Stimulated activated CD4-positive, alpha-beta T cell treated with anti-CD3 and anti-CD28 coated beads, Interleukin-2, amount 100 ng/mL, for 24 hours (primary cell): Measurements from ENCODE around the gene CLCN6.
A peak's percentile ranks its signal among the peaks of the same experiment; 100 is the strongest.

Source experiments
- DNase-seq, 2 donors: peaks; one replicate each; pipeline ENCODE4 v3.0.0-alpha.2; 2020

CLCN6 gene

DNA sequence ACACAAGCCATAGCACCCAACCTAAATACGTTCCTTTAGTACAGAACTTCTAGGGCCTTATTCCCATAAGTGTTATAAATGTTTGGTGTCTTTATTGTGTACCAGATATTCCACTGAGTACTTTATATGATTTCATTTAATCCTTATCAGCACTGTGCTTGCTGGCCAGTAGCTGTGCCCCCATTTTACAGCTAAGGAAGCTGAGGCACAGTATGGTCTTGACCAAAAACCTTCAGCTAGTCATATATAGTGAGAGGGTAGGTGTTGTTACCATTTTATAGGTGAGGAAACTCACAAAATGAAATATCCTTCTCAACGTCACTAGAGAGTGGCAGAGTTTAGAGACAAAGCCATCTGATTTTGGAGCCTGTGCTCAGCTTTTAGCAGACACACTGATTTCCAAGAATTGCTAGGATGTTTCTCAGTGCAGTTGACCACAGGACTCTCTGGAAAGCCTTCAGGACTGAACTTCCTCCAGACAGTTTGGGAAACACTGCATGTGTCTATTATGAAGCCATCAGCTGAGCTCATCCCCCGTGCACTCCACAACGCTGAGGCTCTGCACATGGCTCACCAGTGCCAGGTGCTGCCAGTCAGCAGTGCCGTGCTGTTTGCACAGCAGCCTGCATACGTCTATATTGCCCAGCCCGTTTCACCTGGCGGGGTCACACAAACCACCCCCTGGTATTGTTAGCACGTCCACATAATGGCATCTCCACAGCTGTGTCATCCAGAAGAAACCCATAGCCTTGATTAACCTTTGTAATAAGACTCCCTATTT is 26.1 kb downstream of the CLCN6 start:
- no peak for DNase-seq

DNA sequence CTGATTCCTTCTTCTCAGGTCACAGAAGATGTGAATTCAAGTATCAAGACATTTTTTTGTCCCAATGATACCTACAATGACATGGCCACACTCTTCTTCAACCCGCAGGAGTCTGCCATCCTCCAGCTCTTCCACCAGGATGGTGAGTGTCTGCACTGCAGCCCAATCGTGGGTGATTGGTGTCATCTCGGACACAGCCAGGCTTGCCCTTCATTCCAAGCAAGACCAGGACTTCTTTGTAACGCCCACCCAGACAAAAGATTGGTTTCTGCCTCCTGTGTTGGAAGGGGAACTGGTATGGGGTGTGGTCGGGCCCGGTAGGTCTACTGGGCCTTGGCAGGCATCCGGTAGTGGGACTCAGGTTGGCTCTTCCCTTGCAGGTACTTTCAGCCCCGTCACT is 27.5 kb downstream of the CLCN6 start:
- DNase-seq: no peak

DNA sequence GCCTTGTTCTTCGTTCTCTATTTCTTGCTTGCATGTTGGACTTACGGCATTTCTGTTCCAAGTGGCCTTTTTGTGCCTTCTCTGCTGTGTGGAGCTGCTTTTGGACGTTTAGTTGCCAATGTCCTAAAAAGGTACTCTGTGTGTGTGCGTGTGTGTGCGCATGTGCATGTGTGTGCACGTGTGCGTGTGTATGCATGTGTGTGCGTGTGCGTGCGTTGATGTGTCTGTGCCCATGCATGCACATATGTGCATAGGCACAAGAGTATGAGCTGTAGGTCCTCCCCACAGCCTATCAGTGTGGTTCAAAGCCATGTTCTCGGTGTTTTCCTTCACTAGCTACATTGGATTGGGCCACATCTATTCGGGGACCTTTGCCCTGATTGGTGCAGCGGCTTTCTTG is 27.9 kb downstream of the CLCN6 start:
- no peak for DNase-seq

GRCh38 chr1:11835441-11836225 is 29.6 kb downstream of the CLCN6 start:
- no peak for DNase-seq

GRCh38 chr1:11836955-11837766 is 31.2 kb downstream of the CLCN6 start:
- no peak for DNase-seq

- no peak for DNase-seq
These were observed 31.9 kb downstream of the CLCN6 start for GRCh38 chr1:11837767-11838348.

DNA sequence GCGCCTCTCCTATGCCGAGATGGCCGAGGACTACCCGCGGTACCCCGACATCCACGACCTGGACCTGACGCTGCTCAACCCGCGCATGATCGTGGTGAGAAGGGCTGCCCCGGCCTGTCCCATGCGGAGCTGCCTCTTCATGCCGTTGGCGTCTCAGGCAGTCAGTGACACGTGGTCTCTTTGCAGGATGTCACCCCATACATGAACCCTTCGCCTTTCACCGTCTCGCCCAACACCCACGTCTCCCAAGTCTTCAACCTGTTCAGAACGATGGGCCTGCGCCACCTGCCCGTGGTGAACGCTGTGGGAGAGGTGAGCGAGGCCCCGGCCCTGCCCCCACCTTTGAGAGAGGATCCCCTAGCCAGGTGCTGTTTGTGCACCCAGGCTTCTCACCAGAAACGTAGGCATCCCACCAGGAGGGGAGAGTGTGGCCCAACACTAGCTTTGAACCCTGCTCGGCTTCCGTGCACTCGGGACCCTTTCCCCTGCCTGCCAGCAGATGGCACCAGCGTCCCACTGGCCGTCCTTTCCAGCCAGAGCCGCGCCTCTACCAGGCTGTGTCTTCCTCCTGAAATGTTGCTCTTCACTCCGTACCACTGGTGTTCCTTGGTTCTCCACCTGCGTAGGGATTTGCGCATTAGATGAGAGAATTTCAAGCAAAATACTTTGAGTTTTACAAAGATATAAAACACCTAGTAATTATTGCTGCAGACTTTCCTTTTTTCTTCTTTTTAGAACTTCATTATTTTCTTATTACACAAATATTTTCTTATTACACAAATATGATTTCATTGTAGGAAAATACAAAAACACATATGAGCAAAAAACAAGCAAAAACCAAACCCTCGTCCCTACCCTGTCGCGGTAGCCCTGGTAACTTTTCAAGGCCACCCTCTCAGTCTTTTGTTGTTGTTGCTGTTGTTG is 32.6 kb downstream of the CLCN6 start:
- peak; percentile 76 to 78 for DNase-seq

- no peak for DNase-seq
These were observed 34.0 kb downstream of the CLCN6 start for GRCh38 chr1:11839727-11840705.

DNA sequence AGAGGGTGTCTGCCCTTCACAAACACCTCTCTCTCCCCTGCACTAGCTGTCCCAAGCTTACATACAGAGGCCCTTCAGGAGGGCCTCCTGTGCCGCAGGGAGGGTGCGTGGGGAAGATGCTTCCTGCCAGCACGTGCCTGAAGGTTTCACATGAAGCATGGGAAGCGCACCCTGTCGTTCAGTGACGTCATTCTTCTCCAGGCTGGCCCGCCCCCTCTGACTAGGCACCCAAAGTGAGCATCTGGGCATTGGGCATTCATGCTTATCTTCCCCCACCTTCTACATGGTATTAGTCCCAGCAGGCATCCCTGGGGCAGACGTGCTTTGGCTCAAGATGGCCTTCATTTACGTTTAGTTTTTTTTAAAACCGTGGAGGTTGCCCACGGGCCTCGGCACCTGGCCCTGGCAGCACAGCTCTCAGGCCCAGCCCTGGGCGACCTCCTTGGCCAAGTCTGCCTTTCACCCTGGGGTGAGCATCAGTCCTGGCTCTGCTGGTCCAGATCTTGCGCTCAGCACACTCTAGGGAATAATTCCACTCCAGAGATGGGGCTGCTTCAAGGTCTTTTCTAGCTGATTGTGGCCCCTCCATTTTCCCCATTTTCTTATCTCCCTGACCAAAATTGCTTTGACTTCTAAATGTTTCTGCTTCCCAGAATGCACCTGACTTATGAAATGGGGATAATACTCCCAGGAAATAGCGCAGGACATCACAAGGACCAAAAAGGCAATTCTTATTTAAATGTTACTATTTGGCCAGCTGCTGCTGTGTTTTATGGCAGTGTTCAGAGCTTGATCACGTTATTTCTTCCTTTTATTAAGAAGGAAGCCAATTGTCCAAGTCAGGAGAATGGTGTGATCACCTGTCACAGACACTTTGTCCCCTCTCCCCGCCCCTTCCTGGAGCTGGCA is 35.5 kb downstream of the CLCN6 start:
- DNase-seq: no peak

DNA sequence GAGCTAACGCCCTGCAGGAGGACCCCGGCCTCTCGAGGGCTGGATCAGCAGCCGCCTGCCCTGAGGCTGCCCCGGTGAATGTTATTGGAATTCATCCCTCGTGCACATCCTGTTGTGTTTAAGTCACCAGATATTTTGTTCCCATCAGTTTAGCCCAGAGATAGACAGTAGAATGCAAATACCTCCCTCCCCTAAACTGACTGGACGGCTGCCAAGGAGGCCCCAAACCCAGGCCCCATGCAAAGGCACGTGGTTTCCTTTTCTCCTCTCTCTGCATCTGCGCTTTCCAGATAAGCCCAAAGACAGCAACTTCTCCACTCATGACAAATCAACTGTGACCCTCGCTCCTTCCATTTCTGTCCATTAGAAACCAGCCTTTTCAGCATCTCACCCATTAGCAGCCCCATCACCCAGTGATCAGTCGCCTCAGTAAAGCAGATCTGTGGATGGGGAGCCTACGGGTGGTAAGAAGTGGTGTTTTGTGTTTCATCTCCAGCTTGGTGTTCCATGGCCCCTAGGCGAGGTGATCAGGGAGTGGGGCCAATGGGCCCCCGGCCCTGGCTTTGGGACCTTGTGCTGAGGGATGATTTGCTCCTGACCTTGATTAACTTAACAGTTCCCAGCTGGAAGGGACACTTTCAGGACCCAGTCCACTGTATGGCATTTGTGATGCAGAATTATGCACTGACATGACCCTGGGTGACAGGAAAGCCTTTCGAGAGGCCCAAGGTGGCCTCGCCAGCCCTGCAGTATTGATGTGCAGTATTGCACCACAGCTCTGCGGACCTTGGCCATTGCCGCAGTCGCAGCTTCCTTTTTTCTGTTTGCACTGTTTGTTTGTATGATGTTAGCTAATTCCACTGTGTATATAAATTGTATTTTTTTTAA is 36.4 kb downstream of the CLCN6 start:
- DNase-seq: no peak

- DNase-seq: no peak
These were observed 39.8 kb downstream of the CLCN6 start for GRCh38 chr1:11845641-11846335.

DNA sequence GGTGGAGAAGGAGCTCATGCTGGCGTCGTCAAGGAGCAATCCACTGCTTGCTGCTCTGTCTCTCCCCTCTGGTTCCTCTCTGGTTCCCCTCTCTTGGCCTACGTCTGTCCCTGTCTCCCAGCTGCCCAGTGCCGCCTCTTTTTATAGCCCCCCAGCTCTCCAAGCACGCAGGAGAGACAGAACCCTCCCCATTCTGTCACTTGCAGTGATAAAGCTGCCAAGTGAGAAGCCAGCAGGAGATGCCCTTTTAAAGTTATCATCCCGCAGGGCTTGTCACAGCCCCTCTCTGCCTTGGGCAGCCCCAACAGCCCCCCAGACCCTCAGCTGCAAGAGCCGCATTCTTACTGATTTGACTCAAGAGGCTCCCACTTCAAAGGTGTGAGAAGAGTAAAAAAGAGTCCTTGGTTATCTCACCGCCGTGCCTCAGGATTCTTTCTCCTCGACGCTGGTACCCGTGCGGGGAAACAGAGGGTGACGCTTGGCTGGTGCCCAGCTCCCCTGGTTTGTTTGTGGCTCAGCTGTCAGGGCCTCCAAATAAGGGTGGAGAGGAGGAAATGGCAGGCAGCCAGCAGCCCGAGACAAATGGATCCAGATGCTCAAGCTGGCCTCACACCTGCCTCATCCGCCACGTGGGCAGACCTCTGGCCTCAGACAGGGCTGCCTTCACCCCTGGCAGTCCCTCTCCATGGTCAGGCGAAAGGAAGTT is 41.8 kb downstream of the CLCN6 start, which contains the start of gene NPPA:
Gene NPPA, minus strand, starts transcription at position 117 of the 706 bp plus-strand sequence. Its CDS starts 99 bp downstream, at position 18.
- no peak for DNase-seq

DNA sequence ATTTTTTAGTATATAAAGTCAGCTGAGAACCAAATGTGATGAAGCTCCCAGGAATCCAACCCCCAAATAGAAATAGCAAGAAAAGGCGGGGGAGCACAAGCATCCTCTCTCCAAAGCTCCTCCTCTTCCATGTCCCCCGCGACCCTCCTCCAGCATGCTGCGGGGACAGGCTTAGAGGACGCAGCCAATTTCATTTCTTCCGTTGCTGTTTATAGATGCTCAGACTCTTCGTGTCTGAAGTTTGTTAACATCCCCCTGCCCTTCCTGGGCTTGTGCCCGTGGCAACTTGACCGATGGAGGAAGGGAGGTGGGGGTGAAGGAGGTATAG is 42.3 kb downstream of the CLCN6 start:
- no peak for DNase-seq

DNA sequence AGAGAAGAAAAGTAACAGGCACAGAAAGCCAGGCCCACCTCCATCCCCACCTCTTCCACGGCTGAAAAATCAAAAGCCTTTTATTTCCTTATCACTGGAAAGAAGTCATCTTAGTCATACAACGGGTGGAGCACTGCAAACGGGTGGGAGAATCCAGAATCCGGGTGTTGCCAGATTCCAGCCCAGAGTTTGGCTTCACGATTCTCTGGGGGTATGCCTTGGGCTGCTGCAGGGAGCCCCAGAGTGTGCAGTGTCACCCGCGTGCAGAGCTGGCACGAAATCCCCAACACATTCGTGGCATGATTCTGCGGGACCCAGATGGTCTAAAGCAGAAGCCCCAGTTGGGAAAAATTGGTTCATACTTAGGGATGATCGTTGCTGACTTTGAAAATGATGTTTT is 44.2 kb downstream of the CLCN6 start:
- no peak for DNase-seq

DNA sequence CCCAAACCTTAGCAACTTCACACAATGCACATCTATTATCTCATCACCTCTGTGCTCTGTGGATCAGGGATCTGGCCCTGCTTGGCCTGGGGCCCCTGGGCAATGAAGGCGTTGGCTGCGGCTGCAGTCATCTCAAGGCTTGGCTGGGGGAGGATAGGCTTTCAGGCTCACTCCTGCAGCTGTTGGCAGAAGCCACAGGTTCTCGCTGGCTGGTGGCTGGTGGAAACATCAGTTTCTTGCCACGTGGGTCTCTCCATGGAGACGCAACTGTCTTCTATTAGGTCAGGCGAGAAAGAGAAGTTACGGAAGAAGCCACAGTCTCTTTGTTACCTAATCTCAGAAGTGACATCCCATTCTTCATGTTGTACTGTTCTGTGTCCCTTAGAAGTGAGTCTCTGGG is 45.2 kb downstream of the CLCN6 start:
- DNase-seq: no peak

- DNase-seq: no peak
These were observed 48.5 kb downstream of the CLCN6 start for GRCh38 chr1:11854519-11854918.

DNA sequence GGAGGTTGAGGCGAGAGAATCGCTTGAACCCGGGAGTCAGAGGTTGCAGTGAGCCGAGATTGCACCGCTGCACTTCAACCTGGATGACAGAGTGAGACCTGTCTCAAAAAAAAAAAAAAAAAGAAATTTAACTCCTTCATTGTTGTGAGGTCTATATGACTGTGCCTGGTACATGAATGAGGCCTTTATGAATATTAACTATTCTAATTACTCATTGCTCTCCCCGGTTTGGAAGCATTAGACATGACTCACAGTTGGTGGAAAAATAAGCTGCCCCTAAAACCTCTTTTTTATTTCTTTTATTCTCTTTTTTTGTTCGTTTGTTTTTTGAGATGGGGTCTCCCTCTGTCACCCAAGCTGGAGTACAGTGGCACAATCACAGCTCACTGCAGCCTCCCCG is 49.4 kb downstream of the CLCN6 start:
- DNase-seq: no peak
